DMS153 (cell line): ENCODE measurements around the gene CIROP.

Source experiments
- DNase-seq: peaks from one replicate; lab custom pipeline; 2025; lab: John Stamatoyannopoulos, UW

The CIROP gene

DNA sequence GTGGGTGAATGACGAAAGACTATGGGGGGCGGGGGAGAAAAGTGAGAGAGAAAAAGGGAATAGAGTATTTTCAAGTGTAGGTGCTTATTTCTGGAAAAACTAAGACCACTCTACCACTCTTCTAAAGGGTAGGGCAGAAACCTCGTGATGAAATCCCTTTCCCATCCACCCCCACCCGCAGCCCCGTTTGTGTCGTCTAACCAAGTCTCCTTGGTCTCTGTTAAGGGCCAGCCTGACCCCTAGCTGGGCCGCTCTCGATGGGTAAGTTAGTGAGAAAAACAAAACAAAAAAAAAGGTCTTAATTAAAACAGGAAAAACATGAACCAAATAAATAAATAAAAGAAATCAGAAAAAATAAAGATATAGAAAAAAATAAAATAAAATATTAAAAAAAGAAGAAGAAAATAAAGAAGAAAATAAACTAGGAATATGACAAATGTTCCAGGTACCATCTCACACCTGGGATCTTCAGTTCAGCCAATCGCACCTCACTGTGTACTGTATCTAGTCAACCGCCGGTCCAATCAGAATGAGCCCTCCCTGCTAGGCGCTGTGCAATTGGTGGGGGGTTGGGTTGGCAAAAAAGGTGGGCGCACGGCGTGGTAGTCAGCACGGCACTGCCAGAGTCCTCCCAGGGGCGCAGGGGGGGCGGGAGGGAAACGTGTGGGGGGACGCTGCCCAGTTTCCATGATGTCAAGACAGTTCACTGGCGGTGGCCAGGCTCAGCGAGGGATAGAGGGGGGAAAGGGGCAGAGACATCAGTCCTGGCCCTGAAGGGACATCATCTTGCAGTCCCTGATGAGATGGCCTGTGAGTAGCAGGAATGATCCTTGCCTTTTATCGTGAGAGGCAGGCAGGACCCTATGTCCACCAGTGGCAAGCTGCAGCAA is 37.7 kb downstream of the CIROP start:
- DNase-seq: no peak

GRCh38 chr14:23066368-23066767 is 38.4 kb downstream of the CIROP start:
- no peak for DNase-seq

DNA sequence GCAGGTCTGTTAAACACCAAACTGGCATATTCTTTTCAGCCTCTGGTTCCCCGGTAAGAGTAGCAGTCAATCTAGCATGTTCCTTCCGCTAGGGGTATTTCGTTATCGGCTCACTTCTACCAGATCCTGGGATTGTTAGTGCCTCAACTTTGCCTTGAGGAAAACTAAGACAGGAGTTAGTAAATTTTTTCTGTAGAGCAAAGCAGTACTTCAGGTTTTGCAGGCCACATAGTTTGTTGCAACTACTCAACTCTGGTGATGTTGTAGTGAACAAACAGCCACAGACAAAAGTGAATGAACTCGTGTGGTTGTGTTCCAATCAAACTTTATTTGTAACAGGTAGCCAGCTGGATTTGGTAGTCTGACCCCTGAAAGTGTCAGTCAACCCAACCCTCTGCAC is 41.2 kb downstream of the CIROP start:
- DNase-seq: no peak

DNA sequence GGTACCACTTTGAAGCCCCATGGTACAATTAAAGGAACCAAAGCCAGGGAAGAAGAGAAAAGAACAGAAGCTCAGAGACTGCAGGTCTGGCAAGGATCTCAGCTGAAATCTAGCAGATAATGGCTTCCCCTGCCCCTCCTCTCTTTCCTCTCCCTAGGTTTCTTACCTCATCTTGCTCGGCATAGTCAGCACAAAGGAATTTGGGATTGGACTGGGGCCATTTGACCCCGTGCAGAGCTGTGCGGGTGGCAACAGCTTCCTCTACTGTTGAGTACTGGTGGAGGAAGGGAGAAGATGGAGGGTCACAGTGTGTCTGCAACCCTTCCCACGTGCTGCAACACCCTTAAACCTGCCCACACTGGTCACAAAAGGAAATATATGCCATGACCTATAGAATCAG is 42.8 kb downstream of the CIROP start:
- DNase-seq: no peak

DNA sequence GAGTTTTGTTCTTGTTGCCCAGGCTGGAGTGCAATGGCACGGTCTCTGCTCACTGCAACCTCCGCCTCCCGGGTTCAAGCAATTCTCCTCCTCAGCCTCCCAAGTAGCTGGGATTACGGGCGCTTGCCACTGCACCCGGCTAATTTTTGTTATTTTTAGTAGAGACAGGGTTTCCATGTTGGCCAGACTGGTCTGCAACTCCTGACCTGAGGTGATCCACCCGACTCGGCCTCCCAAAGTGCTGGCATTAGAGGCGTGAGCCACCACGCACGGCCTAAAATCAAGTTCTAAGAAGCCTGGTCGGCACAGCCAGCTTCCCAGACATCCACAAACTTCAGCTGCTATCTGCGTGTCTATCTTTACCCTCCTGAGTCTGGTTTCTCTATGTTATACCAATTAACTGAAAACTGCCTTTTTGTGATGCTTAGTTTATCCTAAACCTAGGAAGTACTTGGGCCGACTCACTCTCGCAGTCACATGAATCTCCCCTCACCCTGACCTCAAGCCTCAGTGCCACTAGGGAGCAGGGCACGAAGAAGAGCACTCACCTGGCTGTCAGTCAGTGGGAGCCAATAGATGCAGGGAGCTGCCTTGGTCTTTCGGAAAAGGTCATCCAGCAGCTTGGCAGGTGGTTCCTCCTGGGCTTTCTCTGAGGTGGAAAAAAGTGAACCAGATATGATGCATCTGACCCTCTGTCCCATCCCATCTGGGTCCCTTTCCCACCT is 44.1 kb downstream of the CIROP start:
- no peak for DNase-seq

- no peak for DNase-seq
Observed at GRCh38 chr14:23058654-23059504, 45.9 kb downstream of the CIROP start.

- no peak for DNase-seq
Observed at GRCh38 chr14:23057757-23058653, 46.8 kb downstream of the CIROP start.

GRCh38 chr14:23056956-23057756 is 47.6 kb downstream of the CIROP start, which contains the start of gene CDH24:
TSS of gene CDH24 (minus strand) at chr14:23057520. CDS start at chr14:23055733, 1,787 bp downstream.
- DNase-seq: no peak

DNA sequence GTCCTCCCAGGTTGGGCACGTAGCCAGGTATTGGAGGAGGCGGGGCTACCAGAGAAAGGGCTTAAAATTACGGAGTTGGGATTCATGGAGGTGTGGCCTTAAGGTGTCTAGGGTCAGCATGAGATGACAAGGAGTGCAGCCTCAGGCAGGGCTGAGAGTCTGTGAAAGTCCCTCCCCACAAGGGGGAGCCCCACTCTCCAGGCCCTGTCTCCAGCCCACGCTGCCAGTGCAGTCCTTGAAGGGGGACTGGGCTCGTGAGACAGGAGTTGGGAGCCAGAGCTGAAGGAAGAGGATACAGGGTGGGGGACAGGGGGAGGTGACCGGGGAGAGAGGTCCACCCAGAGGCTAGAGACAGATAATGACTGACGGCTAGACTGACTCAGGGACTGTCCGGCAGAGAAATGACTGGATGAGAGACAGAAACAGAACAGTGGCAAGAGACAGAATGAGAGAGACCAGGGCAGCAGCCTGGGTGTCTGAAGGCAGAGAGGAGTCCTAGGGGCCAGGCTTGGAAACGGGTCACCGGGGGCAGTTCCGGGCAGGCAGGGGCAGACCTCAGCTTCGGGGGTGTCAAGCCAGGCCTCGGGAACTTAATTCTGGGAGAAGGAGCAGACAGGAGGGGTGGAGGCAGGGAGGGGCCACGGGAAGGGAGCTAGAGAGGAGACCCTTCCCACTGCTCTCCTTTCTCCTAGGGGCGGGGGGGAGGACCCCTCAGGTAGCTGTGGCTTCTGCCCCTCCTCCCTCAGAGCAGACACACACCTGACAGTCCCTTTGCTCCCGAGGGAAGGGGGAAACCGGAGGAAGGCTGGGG is 48.4 kb downstream of the CIROP start:
- no peak for DNase-seq

DNA sequence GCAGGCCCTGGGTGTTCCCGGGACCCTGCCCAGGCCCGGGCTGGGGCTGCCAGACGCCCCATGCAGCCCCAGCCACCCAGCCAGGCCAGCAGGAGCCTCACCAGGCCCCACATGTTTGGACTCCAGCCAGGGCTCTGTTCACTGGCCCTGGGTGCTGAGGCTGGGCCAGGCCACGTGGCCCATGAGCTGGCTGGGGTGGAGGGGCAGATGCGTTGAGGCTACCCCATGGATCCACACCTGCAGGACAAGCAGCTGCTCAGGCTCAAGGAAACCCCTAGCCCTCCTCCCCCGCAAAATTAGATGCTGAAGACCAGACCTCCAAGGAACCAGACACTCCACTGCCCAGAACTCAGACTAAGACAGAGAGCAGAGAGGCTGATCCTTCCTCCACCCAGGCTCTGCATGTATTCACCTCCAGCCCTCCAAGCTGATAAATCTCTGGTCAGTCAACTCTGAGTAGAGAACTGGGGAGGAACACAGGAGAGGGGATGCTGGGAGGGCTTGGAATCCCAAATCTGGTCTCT is 49.1 kb downstream of the CIROP start:
- DNase-seq: no peak

DNA sequence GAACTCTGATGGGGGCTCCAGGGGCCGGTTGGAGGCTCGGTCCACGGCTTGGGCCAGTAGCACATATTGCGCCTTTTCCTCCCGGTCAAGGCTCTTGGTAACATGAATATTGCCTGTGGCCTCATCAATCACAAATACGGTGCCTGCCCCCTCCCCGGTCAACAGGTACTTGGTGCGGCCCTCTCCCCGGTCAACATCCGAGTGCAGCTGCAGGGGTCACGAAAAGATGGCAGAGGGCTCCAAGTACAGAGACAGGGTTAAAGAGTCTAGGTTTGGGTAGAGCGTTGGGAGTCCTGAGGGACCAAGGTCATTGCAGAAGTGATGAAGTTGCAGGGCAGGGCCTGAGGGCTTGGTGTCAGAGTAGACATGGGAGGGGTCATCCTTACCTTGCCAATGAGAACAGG is 49.6 kb downstream of the CIROP start:
- DNase-seq: no peak

DNA sequence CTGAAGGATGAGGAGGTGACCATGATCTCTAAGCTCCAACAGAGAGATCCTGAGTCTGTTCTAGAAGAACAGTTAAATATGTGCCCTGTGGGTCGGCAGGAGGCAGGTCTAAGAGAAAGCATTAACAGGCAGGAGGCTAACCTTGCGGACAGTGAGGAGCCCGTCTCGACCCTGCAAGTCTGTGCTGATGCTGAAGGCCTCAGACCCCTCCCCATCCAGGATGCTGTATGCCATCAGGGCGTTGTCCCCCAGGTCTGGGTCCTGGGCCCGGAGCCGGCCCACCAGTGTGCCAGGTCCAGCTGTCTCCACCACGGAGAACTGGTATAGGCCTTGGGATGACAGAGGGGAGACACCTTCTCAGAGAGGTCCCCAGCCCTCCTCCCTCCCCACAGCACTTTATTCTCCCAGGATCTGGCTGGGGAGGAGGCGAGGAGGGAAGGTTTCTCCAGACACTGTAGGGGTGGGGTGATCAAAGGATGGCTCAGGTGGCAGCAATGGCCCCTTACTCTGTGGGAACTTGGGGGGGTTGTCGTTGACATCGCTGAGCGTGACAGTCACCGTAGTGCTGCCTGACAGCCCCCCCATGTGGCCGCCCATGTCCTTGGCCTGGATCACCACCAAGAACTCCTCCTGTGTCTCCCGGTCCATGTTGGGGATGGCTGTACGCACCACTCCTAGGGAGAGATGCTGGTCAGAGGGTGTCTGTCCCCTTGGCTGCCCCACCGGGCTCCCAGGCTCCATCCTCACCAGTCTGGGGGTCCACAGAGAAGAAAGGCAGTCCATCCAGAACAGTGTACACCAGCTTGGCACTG is 50.6 kb downstream of the CIROP start:
- DNase-seq: no peak

DNA sequence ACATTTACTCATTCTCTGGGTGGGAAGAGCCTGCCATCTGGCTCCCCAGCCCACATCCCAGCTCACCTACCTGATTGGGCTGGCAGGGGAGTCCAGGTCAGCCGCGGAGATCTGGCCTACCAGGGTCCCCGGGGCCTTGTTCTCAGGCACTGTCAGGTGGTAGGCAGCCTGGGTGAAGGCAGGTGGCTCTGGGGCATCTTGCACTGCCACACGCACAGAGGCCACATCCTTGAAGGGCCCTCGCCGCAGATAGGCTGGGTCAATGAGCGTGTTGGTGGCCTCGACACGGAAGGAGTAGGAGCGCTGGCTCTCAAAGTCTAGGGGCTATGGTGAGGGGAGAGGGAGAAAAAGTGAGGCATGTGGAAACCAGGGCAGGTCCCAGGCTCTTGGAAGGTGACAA is 51.4 kb downstream of the CIROP start:
- no peak for DNase-seq

GRCh38 chr14:23052671-23053070 is 52.1 kb downstream of the CIROP start:
- DNase-seq: no peak

DNA sequence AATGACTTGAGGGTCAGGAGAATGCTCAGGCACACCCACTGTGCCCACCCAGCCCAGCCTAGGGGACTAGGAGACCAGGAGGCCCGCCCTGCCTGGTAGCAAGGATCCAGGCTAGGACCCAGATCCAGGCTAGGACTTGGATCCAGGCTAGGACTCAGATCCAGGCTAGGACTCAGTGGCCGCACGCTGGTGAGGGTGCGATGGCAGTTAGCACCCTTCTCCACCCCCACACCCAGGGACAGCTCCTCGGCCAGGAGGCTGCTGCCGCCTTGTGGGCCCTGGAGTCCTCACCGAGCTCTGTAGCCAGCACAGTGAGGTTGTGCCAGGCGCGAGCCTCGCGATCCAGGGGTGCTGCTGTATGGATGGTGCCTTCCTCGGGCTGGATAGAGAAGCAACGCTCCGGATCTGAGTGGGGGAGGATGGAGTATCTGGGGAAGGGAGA is 52.6 kb downstream of the CIROP start:
- DNase-seq: no peak

- DNase-seq: no peak
Observed at GRCh38 chr14:23051141-23052057, 53.4 kb downstream of the CIROP start.
